GM18507 (cell line): ENCODE results near the gene TM7SF2.

Experiments used
- DNase-seq: peaks from one replicate; pipeline ENCODE4 v3.0.0; 2011; ENCODE audit warnings: low read depth; ENCODE audit not compliant: insufficient read length; ENCODE audit errors: extremely low spot score
- FAIRE-seq: peaks from 2 replicates; lab custom pipeline; 2011; peaks lifted over from hg19 to GRCh38; lab: Jason Lieb, UNC

TM7SF2 gene

GRCh38 chr11:65111744-65112545 is at the start of gene TM7SF2:
Gene TM7SF2 (plus strand): TSS chr11:65111872. CDS start chr11:65112016, 144 bp downstream.
- FAIRE-seq, result peak; percentile 91
- peak; percentile 88 for DNase-seq

- no peak for DNase-seq
These were observed 48.1 kb upstream of the TM7SF2 start for GRCh38 chr11:65063532-65063931.

GRCh38 chr11:65064847-65065240 is 46.8 kb upstream of the TM7SF2 start:
- DNase-seq (no peak), FAIRE-seq (no peak)

More at GRCh38 chr11:65063532-65063931, 48.1 kb upstream of the TM7SF2 start:
- no peak for FAIRE-seq

DNA sequence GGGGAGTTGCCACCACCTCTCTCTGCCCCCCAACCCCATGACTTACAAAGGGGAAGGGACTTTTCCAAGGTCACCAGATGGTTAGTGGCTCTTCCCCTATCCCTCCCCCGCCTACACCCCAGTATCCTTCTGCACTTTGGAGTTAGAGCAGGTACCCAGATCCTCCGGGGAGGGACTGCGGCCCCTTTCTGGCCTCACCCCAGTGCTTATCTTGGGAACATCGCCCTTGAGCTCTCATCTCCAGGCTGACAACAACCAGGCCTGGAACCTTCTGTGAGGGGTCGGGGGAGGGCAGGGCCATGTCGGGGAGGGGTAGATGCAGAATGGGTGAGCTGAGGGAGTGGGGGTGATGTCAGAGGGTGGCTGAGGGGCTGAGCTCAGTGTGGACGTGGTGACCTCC is 45.8 kb upstream of the TM7SF2 start:
- no peak for FAIRE-seq

GRCh38 chr11:65066315-65066714 is 45.4 kb upstream of the TM7SF2 start:
- DNase-seq, result no peak
- no peak for FAIRE-seq

More for the DNA sequence above, 45.8 kb upstream of the TM7SF2 start:
- DNase-seq, result no peak

DNA sequence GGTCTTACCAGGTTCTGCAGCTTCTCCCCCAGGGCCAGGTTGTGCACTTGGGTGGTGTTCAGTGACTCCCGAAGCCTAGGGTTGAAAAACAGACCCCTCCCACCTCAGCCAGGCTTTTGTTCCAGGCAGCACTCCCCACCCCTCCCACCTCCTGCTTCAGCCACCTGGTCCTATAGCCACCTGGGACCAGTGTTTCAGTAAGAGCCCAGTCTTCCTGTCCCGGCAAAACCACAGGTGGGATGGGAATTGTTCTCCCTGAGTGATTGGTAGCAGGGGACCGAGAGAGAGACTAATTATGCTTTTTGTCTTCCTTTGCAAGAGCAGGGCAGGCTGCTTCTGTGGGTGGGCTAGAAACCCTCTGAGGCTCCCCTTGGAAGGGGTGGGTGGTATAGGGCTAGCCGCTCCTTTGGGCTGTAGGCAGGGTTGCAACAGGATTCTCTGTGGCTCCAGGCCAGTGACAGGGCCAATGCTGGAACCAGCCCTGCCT is 44.8 kb upstream of the TM7SF2 start:
- DNase-seq (no peak), FAIRE-seq (no peak)

DNA sequence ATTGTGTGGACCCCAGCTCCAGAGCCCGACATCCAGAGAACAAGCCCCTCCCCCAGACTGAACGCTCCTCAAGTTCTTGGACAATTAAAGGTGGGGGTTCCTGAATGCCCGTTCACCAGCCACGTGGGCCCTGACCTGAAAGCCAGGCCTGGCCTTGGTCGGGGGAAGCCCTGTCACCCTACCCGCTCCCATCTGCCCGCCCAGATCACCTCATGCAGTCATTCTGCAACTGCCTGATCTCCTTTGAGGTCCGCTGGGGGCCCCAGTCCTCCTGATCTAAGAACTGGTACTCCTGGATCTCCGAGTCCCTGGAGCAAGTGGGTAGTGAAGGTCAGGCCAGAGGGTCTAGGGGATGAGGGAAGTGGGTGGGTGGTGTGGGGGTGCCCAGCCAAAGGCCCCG is 44.2 kb upstream of the TM7SF2 start:
- no peak for DNase-seq

DNA sequence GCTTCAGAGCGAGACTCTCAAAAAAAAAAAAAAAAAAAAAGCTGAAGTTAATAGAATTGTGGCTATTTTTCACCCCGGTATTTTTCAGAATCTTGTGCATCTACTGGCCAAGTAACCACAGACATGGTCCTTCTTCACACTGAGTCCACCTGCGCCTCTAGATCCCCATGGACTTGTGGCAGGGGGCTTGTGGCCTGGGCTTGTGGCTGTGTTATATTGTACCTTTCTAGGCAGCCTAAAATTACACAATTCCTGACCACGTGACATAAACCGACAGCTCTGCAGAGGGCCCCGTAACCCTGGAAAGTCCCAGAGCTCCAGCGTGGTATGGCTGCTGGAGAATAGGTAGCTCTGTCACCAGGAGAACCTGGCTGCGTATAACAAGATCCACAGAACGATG is 42.5 kb upstream of the TM7SF2 start:
- FAIRE-seq, result no peak
- no peak for DNase-seq

More for the DNA sequence above, 44.2 kb upstream of the TM7SF2 start:
- no peak for FAIRE-seq

DNA sequence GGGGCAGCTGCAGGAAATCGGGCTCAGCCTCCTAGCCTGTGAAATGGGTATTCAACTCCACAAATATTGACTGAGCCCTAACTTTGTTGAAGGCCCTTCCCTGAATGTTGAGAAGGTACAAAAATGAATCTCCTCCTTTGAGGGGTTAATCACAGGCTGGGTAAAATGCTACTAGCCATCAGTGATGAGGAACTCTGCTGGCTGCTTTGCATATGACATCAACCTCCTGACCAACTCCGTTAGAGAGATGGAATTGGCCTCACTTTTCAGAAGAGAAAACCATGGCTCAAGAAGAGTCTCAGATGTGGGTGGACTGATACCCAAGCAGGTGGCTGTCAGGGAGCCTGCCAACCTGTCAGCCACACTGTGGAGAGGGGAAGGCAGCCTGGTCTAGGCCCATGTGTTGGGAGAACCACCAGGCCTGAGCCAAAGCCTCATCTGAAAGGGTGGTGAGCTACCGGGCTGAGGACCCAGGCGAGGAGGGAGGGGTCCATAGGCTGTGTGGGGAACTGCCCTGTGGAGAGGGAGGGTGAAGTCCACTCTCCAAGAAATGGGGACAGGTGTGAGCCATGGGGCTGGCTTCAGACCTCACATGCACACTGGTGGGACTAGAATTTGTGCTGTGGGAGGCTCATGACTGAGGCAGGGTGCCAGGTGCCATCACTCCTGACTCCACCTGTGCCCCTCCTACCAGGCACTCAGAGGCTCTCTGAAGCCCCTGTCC is 39.6 kb upstream of the TM7SF2 start:
- DNase-seq (no peak), FAIRE-seq (peak; percentile 5)

GRCh38 chr11:65072631-65072966 is 39.1 kb upstream of the TM7SF2 start:
- no peak for FAIRE-seq
- DNase-seq, result no peak

- no peak for FAIRE-seq
- no peak for DNase-seq
These were observed 34.2 kb upstream of the TM7SF2 start for GRCh38 chr11:65077451-65077850.

DNA sequence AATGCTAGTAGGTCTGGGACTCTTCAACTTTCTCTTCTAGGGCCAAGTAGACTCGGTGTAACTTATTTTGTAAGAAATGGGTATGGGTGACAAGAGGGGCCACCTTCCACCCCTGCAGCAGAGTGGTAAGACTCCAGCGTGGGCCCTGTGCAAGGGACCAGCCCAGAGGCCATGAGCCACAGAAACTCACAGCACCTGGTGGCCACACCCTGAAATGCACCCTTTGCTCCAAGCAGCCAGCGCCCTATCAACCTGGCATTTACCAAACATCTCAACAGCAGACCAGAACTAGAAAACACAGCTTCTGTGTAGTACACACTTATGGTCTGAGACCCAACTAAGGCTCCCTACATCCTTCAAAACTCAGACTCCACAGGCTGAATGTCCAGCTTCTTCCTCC is 33.5 kb upstream of the TM7SF2 start:
- FAIRE-seq, result peak; percentile 51
- no peak for DNase-seq

DNA sequence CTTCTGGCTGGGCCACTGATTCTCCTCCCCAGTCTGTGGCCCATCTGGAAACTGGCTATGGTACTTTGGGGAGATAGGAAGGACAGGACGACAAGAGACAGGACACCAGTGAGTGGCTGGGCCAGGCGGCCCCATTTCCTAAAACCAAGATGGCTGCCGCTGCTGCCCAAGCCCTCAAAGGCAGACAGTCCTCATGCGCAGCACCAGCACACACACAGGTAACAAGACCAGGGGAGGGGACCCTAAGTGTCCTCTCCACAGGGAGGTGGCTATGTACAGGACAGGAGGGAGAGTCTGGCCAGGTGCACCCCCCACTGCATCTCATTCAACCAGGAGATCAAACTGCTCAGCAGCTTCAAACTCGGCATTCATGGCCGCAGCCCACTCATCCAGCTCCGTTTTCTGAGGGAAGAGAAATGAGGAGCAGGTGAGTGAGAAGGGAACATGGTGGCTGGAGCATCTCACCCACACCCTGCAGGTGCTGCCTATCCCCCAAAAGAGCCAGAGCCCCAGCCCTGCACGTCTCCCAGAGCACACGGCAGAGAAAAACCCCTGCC is 32.8 kb upstream of the TM7SF2 start:
- DNase-seq (no peak), FAIRE-seq (no peak)

DNA sequence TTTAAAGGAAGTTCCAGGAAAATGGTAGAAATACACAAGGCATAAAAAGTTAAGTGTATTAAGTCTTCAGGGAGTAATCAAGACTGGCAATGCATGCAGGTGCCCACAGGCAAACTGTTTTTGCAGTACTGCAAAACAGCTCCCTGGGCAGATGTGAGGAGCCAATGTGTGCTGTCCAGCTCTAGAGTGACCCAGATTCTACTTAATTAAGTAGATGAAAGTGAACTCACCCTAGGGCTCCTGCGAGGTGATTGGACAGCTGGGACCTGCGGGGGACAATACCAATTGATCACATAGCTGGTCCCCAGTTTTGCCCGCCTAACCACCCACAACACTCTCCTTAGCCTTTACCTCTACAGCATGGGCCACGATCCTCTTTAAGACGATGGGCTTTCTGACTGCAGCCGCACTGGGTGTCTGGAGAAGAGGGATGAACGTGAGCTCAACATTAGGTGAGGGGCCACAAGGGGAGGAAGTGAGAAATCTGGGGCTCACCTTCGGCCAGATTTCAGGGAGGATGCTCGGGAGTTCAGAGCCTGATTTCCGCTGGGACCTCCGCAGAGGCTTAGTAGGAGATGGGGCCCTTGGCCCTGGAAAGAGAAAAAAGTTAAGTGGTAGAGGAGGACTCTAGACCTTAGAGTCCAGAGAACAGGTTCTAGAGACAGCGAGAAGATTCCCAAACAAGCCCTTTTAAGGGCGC is 28.4 kb upstream of the TM7SF2 start:
- FAIRE-seq, result no peak

DNA sequence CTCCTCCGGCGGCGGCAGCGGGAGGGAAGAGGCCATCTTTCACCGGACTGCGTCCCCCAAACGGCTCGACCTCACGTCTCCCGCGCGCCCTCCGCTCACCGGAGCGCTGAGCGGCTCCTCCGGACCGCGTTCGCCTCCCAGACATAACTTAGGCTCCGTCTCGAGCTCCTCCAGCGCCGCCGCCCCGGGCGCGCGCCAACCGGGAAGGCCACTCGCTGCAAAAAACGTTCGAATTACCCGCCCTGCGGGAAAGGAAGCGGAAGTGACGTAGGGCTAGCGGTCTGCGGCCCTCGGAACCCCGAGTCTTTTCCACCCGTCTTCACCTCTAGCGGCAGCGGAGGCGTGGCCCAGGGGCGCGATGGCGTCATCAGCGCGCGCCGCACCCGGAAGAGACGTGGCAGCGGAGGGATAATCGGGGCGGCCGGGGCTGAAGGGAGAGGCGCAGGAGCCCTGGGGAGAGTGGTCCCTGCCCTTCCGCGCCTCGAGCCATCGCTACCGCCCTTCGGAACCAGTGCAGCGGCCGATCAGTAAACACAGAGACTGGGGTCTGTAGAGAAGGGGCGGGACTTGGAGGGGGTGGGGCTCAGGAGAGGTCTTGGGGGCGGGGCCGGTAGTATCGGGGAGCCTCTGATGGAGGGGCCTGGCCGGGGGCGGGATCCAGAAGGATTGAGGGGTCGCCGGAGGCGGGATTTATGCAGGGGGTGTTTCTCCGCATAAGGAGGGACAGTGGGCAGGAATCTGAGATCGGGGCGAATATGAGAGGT is 27.7 kb upstream of the TM7SF2 start, which contains the start of the genes CDCA5 and ZFPL1:
Gene CDCA5 (minus strand): TSS at position 207 of the 764 bp plus-strand sequence. CDS start 62 bp downstream, at position 145.
Gene ZFPL1 (plus strand): TSS at position 389 of the 764 bp plus-strand sequence. CDS start 477 bp downstream, outside the sequence.
- peak; percentile 98 for DNase-seq
- FAIRE-seq, result peak; percentile 95

More for the DNA sequence above, 28.4 kb upstream of the TM7SF2 start:
- DNase-seq, result no peak

DNA sequence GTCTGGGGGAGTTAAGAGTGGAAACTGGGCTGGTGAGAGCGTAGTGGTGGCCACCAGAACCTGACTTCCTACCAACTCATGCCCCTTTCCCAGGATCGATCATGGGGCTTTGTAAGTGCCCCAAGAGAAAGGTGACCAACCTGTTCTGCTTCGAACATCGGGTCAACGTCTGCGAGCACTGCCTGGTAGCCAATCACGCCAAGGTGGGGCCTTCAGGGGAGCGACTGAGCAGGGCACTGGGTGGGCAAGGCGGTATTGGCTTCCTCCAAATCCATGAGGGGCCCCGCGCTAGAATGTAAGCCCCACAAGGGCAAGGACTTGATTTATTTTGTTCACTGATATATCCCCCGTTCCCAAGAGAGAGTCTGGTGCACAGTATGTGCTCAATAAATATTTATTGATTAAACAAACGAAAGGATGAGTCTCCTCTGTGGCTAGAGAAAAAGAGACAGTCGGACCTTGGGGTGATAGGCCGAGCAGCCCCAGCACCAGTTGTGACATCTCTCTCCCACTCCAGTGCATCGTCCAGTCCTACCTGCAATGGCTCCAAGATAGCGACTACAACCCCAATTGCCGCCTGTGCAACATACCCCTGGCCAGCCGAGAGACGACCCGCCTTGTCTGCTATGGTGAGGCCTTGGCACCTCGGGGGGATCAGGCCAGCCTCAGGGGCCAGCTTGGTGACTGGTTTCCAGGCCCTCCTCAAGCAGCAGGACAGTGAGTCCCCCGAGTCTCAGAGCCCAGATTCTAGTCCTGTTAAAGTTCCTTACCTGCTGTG is 26.9 kb upstream of the TM7SF2 start:
- FAIRE-seq (no peak), DNase-seq (no peak)

- DNase-seq (no peak), FAIRE-seq (no peak)
These were observed 26.2 kb upstream of the TM7SF2 start for GRCh38 chr11:65085446-65085845.

DNA sequence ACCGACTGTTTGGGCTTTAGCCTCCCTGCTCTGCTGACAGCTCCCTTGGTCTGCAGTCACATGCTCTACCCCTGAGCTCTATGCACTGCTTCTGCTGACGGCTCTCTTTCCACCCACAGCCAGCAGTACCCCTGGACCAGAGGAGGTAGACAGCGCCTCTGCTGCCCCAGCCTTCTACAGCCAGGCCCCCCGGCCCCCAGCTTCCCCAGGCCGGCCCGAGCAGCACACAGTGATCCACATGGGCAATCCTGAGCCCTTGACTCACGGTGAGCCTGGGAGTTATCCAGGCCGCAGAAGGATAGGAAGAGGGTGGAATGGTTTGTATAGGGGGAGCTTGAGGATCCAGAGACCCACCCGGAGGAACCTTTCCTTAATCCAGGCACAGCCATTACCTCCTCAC is 24.9 kb upstream of the TM7SF2 start:
- FAIRE-seq, result no peak
- no peak for DNase-seq
